IMR-90 (cell line): ENCODE results near the gene ZFYVE28. TPM values are rescaled to one million over a fixed set of nuclear protein-coding genes. Genes with fewer than 3 reads are reported as not detected.
A peak's percentile ranks its signal among the peaks of the same experiment; 100 is the strongest.

Experiments
- ATAC-seq: fragments of 200-7000 bp; cut with Tn5 transposase; 2 replicates; pipeline ENCODE4 v1.9.1; 2020; ENCODE audit warnings: low read depth, mild to moderate bottlenecking, moderate library complexity
- BruUV-seq: library from RNA; stranded (reverse); fragments of 400-500 nt; replicated peaks from 2 replicates; lab custom pipeline; 2021; lab: Mats Ljungman, UMichigan
- CTCF ChIA-PET: fragments of 300-600 bp; formaldehyde crosslinking; extraction: SDS; loops from one replicate; lab custom pipeline; 2021; ENCODE audit warnings: antibody characterized with exemption; lab: Yijun Ruan, JAX
- POLR2A ChIA-PET: fragments of 300-600 bp; sonication (Branson Sonifier 250); formaldehyde crosslinking; loops from one replicate; lab custom pipeline; 2022; ENCODE audit warnings: antibody characterized with exemption; ENCODE audit not compliant: unreplicated experiment; lab: Charles Lee
- DNase-seq: peaks from one replicate; pipeline ENCODE4 v3.0.0; 2013
- H2AFZ ChIP-seq: replicated peaks from 2 replicates; pipeline ENCODE3; 2013; ENCODE audit warnings: low read length, mild to moderate bottlenecking; ENCODE audit not compliant: poor library complexity
- H2AK5ac ChIP-seq: 2 replicates; pipeline ENCODE4 v1.6.1; 2013; ENCODE audit warnings: low read depth, low read length, inconsistent platforms
- H2AK9ac ChIP-seq: replicated peaks from 2 replicates; pipeline ENCODE3; 2013; ENCODE audit warnings: mild to moderate bottlenecking, low read depth, low read length, moderate library complexity; ENCODE audit not compliant: poor library complexity
- H2BK120ac ChIP-seq: 2 replicates; pipeline ENCODE4 v1.6.1; 2013; ENCODE audit warnings: low read depth, low read length, inconsistent platforms
- H2BK15ac ChIP-seq: 3 replicates; pipeline ENCODE4 v1.6.1; 2013; ENCODE audit warnings: low read depth, low read length, inconsistent platforms
- H2BK20ac ChIP-seq: 2 replicates; pipeline ENCODE4 v1.6.1; 2013; ENCODE audit warnings: low read depth, mild to moderate bottlenecking, inconsistent platforms, low read length, moderate library complexity
- H2BK5ac ChIP-seq: 2 replicates; pipeline ENCODE4 v1.6.1; 2013; ENCODE audit warnings: mild to moderate bottlenecking, low read depth, low read length, inconsistent platforms; ENCODE audit not compliant: poor library complexity, severe bottlenecking
- H3K14ac ChIP-seq: replicated peaks from 2 replicates; pipeline ENCODE4 v1.6.1; 2013; ENCODE audit warnings: low read depth, low read length, inconsistent platforms
- H3K18ac ChIP-seq: 2 replicates; pipeline ENCODE4 v1.6.1; 2013; ENCODE audit warnings: low read depth, low read length, control low read depth
- H3K23ac ChIP-seq: 2 replicates; pipeline ENCODE4 v1.6.1; 2013; ENCODE audit warnings: low read depth, low read length, inconsistent platforms
- H3K27ac ChIP-seq: 2 replicates; pipeline ENCODE4 v1.5.1; 2013; ENCODE audit warnings: mild to moderate bottlenecking, control low read depth, low read length; ENCODE audit not compliant: insufficient read depth
- H3K27me3 ChIP-seq: 2 replicates; pipeline ENCODE4 v1.6.1; 2013; ENCODE audit warnings: low read length; ENCODE audit not compliant: control insufficient read depth, insufficient read depth
- H3K36me3 ChIP-seq: 2 replicates; pipeline ENCODE4 v1.6.1; 2013; ENCODE audit warnings: low read length, mixed read lengths; ENCODE audit not compliant: control insufficient read depth, insufficient read depth
- H3K4ac ChIP-seq: 2 replicates; pipeline ENCODE4 v1.6.1; 2013; ENCODE audit warnings: low read depth, low read length, inconsistent platforms
- H3K4me1 ChIP-seq: 2 replicates; pipeline ENCODE4 v1.6.1; 2013; ENCODE audit warnings: low read length, mixed read lengths; ENCODE audit not compliant: control insufficient read depth, insufficient read depth
- H3K4me2 ChIP-seq: 2 replicates; pipeline ENCODE4 v1.6.1; 2013; ENCODE audit warnings: low read depth, mild to moderate bottlenecking, control low read depth, low read length, moderate library complexity
- H3K4me3 ChIP-seq: 2 replicates; pipeline ENCODE4 v1.5.1; 2013; ENCODE audit warnings: low read depth, mild to moderate bottlenecking, control low read depth, low read length, moderate library complexity; ENCODE audit not compliant: insufficient read depth
- H3K56ac ChIP-seq: 2 replicates; pipeline ENCODE4 v1.6.1; 2013; ENCODE audit warnings: low read length, inconsistent platforms; ENCODE audit not compliant: insufficient read depth; ENCODE audit errors: extremely low read depth
- H3K79me1 ChIP-seq, 2 experiments: 2 replicates each; pipeline ENCODE4 v1.6.1; 2013; ENCODE audit warnings: low read length in 2 of 2, inconsistent platforms in 1 of 2, low read depth in 1 of 2
- H3K9ac ChIP-seq: 2 replicates; pipeline ENCODE4 v1.6.1; 2013; ENCODE audit warnings: low read depth, low read length, control low read depth
- H3K9me1 ChIP-seq: 2 replicates; pipeline ENCODE4 v1.6.1; 2013; ENCODE audit warnings: low read length, inconsistent platforms; ENCODE audit not compliant: insufficient read depth
- H3K9me3 ChIP-seq: 2 replicates; pipeline ENCODE4 v1.6.1; 2013; ENCODE audit warnings: low read length; ENCODE audit not compliant: control insufficient read depth, insufficient read depth
- H4K20me1 ChIP-seq: 2 replicates; pipeline ENCODE4 v1.6.1; 2013; ENCODE audit warnings: low read length, inconsistent platforms; ENCODE audit not compliant: insufficient read depth
- H4K5ac ChIP-seq: 2 replicates; pipeline ENCODE4 v1.6.1; 2013; ENCODE audit warnings: mild to moderate bottlenecking, low read depth, low read length, control low read depth
- H4K8ac ChIP-seq, 2 experiments: 2 replicates each; pipeline ENCODE4 v1.6.1; 2013; ENCODE audit warnings: low read depth in 2 of 2, low read length in 2 of 2, control low read depth in 1 of 2, inconsistent platforms in 1 of 2
- H4K91ac ChIP-seq: 2 replicates; pipeline ENCODE4 v1.6.1; 2013; ENCODE audit warnings: low read depth, low read length, inconsistent platforms; ENCODE audit not compliant: insufficient read depth
- MAZ ChIP-seq: IDR thresholded peaks from 2 replicates; pipeline ENCODE4 v1.6.1; 2012; ENCODE audit warnings: low read depth, mild to moderate bottlenecking, low read length, improper control_type of control experiment, moderate library complexity, borderline replicate concordance
- MXI1 ChIP-seq: IDR thresholded peaks from 2 replicates; pipeline ENCODE4 v1.6.1; 2012; ENCODE audit warnings: low read depth, mild to moderate bottlenecking, low read length, moderate library complexity, borderline replicate concordance
- RAD21 ChIP-seq: IDR thresholded peaks from 2 replicates; pipeline ENCODE4 v1.6.1; 2012; ENCODE audit warnings: low read length, improper control_type of control experiment
- SMC3 ChIP-seq: fragments of 150-350 bp; IDR thresholded peaks from 2 replicates; pipeline ENCODE4 v1.6.1; 2016; ENCODE audit warnings: low read depth, mild to moderate bottlenecking, antibody characterized with exemption, low read length, moderate library complexity
- USF2 ChIP-seq: fragments of 150-350 bp; IDR thresholded peaks from 2 replicates; pipeline ENCODE4 v1.6.1; 2017; ENCODE audit warnings: mild to moderate bottlenecking, antibody characterized with exemption, low read length, low read depth
- WGBS, 2 experiments: methylation state at CpG; one replicate each; pipeline versions ENCODE4 v1.1.5 to v1.1.7; 2013; ENCODE audit warnings: missing lambda C conversion rate in 2 of 2; ENCODE audit not compliant: insufficient read length in 1 of 2; ENCODE audit errors: extremely low coverage in 2 of 2; 5-methylcytosine and 5-hydroxymethylcytosine counted together
- dilution Hi-C: fragments of 300-500 bp; cut with HindIII; formaldehyde crosslinking; loops from one replicate; pipeline ENCODE4 v1.14.3; 2018; ENCODE audit warnings: low sequenced_read_pairs; ENCODE audit not compliant: unreplicated experiment
- in situ Hi-C: fragments of 300-500 bp; cut with MboI; formaldehyde crosslinking; loops from 3 replicates; pipeline ENCODE4 v1.14.3; 2019; ENCODE audit warnings: low sequenced_read_pairs, inconsistent platforms, mixed read lengths
- intact Hi-C: fragments of 100-400 bp; cut with micrococcal nuclease; formaldehyde crosslinking; loops from 2 replicates; pipeline ENCODE4 v1.10.0; 2022
- polyA plus RNA-seq, 3 experiments: library from polyadenylated mRNA; depleted of rRNA; stranded (reverse); fragments of >200 nt; gene quantifications; 2 replicates each; pipeline ENCODE4 v1.2.3, GENCODE V29; 2012; ENCODE audit warnings: low replicate concordance in 1 of 3
- total RNA-seq: library from RNA; depleted of rRNA; stranded (reverse); fragments of >200 nt; gene quantifications from 2 replicates; pipeline ENCODE4 v1.2.3, GENCODE V29; 2012
- TF ChIP-seq, protein P1 (sequence below): conservative IDR thresholded peaks from 2 replicates; pipeline ENCODE4 v1.5.1; 2012; ENCODE audit warnings: mild to moderate bottlenecking, low read depth, low read length, improper control_type of control experiment

The ZFYVE28 gene
- total and polyA plus RNA-seq, 2 of the 4 experiments (the other 2 are of a cell fraction): 0.36 to 1.2 TPM

- in situ Hi-C loops (no loop called here), intact Hi-C loops (loop anchor here (1.0 to 5.0 kb wide), 3 partner anchors 134 to 243 kb away; no protein-coding TSS in a partner anchor), dilution Hi-C loops (no loop called here)
- Histone ChIP-seq H3K9me3 (no peaks in the 10 kb centered on the region), H4K8ac (no peak overlapping the region), H2BK20ac (no peak overlapping the region), H3K9ac (no peak overlapping the region), H2AK9ac (peak overlapping the region; percentile 87), H3K23ac (no peak overlapping the region), H3K4ac (no peak overlapping the region), H3K4me1 (peaks cover 3% of the 10 kb centered on the region; the same call in 1 of the 2 replicates), H2BK5ac (no peak overlapping the region), H3K4me3 (no peak overlapping the region), H4K91ac (no peak overlapping the region), H3K79me1 (no peaks in the 10 kb centered on the region), H2AFZ (peak overlapping the region; percentile 72), H3K27me3 (peaks cover 2% of the 10 kb centered on the region; the same call in 1 of the 2 replicates), H2BK120ac (no peak overlapping the region), H2AK5ac (no peak overlapping the region), H3K27ac (no peak overlapping the region), H3K4me2 (no peak overlapping the region), H3K36me3 (peaks cover 2% of the 10 kb centered on the region; the same call in 1 of the 2 replicates), H4K20me1 (peaks cover 11% of the 10 kb centered on the region), H4K5ac (no peak overlapping the region), H2BK15ac (no peak overlapping the region), H3K14ac (no peak overlapping the region), H3K9me1 (no peaks in the 10 kb centered on the region), H3K56ac (no peak overlapping the region), H3K18ac (no peak overlapping the region)
- 19% methylated on average over 4 of the region's 10 CpGs; no CpG with 5 or more reads in 1 of the 2 experiments for WGBS, 2 experiments
- BruUV-seq: no TSS peak
- ATAC-seq (peak; percentile 97), DNase-seq (peak; percentile 68)
- POLR2A ChIA-PET: no interaction called here
- TF ChIP-seq, protein P1, sequence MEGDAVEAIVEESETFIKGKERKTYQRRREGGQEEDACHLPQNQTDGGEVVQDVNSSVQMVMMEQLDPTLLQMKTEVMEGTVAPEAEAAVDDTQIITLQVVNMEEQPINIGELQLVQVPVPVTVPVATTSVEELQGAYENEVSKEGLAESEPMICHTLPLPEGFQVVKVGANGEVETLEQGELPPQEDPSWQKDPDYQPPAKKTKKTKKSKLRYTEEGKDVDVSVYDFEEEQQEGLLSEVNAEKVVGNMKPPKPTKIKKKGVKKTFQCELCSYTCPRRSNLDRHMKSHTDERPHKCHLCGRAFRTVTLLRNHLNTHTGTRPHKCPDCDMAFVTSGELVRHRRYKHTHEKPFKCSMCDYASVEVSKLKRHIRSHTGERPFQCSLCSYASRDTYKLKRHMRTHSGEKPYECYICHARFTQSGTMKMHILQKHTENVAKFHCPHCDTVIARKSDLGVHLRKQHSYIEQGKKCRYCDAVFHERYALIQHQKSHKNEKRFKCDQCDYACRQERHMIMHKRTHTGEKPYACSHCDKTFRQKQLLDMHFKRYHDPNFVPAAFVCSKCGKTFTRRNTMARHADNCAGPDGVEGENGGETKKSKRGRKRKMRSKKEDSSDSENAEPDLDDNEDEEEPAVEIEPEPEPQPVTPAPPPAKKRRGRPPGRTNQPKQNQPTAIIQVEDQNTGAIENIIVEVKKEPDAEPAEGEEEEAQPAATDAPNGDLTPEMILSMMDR: peak; percentile 88
- TF ChIP-seq RAD21: peak; percentile 95
- peak; percentile 79 for TF ChIP-seq SMC3
- TF ChIP-seq MAZ: 0 out of 2 replicates have a peak, but pooled peaks have one; percentile 30
- TF ChIP-seq USF2: no peak
- no peak for TF ChIP-seq MXI1
- CTCF ChIA-PET: interaction anchor here (0.6 to 2.6 kb wide), 12 partner anchors 9 to 246 kb away, joined by 3 to 11 read pairs (median 3); no protein-coding TSS in a partner anchor
Observed at GRCh38 chr4:2220016-2220630, 198.3 kb downstream of the ZFYVE28 start.
